ENCODE measurements around the gene TTC13.

The TTC13 gene

GRCh38 chr1:230905733-230906132 is 72.9 kb downstream of the TTC13 start:
- no peak for DNase-seq (ENCODE audit: low read depth)

DNA sequence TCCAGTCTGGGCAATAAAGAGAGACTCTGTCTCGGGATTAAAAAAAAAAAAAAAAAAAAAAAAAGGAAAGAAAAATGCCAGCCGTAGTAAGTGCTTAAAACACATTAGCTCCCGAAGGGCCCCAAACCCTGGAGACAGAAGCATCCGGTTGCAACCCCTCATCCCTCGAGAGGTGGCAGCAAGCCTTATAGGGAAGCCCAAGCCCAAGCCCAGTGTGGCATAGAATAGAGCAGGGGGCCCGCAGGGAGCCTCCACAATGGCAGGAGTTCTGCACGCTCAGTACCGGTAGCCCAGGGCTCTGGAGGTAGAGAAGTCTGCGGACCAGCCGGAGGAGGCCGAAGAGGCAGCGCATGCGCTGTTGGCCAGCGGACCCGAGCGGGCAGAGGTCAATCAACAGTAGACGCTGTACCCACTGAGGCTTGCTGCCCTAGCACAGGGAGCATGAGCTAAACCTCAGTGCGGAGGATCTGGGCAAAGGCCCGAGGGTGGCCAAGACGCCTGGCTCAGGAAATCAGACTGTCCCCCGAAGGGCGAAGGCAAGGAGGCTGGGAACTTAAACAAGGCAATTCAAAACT is 76.2 kb downstream of the TTC13 start:
- no peak for DNase-seq (ENCODE audit: low read depth)

- no peak for DNase-seq (ENCODE audit: low read depth)
These were observed 77.0 kb downstream of the TTC13 start for GRCh38 chr1:230901671-230902070.

GRCh38 chr1:230900984-230901383 is 77.7 kb downstream of the TTC13 start:
- DNase-seq (ENCODE audit: low read depth), result no peak

DNA sequence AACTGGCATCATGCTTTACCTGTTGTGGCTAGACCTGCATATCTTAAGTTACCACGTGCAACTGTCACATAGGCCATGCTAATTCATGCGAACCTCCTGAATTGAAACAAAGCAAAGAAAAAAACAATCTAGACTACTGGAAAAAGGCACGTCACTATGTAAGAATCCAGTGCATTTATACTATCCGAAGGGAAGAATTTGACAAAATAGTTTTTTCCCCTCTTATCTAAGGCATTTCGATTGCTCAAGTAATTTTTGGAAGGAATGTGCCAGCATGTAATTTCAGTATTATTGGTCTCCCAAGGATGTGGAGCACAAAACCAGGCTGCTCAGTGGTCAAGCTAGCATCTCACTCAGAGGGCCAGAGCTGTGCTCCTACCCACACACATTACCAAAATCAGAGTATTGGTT is 78.8 kb downstream of the TTC13 start:
- no peak for DNase-seq (ENCODE audit: low read depth)

DNA sequence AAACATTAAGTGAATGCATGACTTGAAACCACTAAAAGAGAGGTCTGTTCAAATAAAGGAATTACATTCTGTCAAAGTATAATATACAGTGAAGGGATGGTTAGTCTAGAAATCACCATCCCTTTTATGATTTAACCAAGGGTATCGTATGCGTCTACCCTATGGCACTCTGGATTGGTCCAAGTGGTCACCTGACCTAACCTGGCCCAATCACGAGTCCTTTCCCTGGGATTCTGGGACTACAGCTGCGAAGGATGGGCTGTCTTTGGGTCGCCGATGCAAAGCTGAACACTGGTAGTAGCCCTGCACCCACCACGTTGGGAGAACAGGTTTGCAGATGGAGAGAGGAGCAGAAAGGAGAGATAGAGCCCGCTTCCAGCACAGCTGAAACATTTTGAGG is 79.9 kb downstream of the TTC13 start:
- no peak for DNase-seq (ENCODE audit: low read depth)

DNA sequence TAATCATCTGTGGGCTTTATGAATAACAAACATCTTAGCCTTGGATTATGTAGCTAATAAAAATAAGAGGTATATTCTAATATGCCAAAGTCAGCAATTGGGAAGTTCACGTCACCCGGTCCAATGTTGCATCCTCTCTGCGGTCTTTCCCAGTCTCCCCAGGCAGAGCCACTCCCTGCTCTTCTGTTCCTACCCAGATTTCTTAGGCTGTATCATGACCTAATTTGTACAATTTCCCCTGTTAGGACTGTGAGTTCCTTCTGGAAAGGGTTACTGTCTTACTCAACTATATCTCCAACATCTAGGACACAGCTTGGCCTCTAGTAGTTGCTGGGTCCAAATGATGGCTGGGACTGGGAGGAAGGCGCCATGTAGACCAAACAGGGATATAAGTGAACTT is 80.5 kb downstream of the TTC13 start:
- DNase-seq (ENCODE audit: low read depth), result no peak

GRCh38 chr1:230896779-230897178 is 81.9 kb downstream of the TTC13 start:
- DNase-seq (ENCODE audit: low read depth), result no peak

DNA sequence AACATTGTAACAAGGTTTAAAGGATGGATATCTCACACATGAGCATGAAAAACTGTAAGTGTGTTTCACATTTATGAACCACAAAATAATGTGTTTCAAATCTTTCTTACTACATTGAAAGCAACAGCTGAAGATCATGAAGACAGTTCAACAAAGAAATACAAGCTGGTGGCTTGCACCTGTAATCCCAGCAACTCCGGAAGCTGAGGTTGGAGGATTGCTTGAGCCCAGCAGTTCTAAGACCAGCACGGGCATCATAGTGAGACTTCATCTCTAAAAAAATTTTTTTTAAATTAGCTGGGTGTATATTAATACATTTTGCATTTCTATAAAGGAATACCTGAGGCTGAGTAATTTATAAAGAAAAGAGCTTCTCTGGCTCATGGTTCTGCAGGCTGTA is 83.2 kb downstream of the TTC13 start:
- DNase-seq (ENCODE audit: low read depth), result no peak

- DNase-seq (ENCODE audit: low read depth), result no peak
These were observed 84.0 kb downstream of the TTC13 start for GRCh38 chr1:230894664-230895063.

- no peak for DNase-seq (ENCODE audit: low read depth)
These were observed 84.6 kb downstream of the TTC13 start for GRCh38 chr1:230894032-230894431.

DNA sequence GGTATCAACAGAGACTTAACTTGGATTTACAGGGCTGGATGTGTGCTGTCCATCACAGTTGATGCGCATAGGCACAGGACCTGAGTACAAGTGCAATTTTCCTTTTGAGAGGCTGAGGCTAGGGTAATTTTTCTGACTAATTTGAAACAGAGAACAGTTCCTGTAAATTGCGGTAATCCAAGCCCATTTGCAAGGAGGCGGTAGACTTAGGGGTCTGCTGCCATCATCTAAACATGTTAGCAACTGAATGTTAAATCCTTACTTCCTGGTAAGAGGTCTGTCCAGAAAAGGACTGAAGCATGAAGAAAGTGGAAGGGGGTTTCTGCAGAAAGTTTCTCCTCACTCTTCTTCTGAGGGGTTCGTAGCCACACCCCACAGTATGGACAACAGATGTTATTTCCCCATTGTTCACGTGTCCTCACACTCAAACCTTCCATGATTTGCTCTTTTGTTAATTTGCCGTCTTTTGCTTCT is 86.6 kb downstream of the TTC13 start:
- no peak for DNase-seq (ENCODE audit: low read depth)

GRCh38 chr1:230891413-230891812 is 87.2 kb downstream of the TTC13 start:
- no peak for DNase-seq (ENCODE audit: low read depth)

DNA sequence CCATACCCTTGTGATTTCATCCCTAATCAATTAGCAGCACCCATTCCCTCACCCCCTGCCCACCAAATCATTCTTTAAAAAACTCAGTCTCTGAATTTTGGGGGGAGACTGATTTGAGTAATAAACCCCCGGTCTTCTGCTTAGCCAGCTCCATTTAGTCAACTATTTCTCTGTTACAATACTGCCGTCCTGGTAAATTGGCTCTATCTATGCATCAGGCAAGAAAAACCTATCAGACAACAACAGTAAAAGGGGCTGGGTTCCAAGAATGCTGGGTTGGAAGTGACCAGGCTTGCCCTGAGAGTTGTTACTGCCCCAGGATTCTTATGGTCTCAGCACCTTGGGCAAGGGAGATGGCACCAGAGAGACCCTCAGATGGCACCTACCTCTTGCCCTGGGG is 94.0 kb downstream of the TTC13 start:
- no peak for DNase-seq (ENCODE audit: low read depth)

DNA sequence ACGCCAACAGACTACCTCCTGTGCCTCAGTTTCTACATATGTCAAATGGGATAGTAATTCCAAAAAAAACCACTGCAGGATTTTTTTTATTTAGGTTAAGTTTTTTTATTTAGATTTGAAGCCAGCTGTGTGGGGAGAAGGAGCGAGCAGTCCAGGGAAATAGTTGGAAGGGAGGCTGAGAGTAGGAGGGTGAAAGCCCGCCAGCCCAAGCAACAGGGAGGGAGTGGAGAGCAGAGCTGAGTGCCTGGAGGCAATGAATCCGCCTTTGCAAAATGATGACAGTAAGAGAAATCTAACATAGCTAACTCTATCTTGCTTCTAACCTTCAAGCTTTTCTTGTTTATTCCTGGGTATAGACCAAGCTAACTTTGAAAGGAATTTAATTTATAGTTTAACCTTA is 94.7 kb downstream of the TTC13 start:
- no peak for DNase-seq (ENCODE audit: low read depth)

- no peak for DNase-seq (ENCODE audit: low read depth)
These were observed 98.9 kb downstream of the TTC13 start for GRCh38 chr1:230879778-230880177.

DNA sequence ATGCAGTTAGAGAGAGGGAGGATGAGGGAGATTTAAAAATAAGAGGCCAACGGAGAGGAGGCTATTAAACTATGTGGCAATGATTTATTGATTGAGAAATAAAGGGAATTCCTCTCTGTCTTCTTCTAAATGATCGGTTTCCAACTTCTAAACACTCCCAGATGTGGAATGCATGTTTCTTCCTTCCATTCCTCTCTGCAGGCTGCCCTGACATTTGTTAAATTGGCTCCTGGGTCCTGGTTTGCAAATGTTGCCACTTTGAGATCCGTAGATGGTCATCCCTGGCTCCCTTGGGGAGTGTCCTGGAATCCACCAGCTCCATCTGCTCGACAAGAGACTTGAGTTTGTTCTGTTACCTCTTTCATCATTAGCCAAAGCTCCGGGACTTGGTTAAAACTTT is 100.1 kb downstream of the TTC13 start:
- no peak for DNase-seq (ENCODE audit: low read depth)

DNA sequence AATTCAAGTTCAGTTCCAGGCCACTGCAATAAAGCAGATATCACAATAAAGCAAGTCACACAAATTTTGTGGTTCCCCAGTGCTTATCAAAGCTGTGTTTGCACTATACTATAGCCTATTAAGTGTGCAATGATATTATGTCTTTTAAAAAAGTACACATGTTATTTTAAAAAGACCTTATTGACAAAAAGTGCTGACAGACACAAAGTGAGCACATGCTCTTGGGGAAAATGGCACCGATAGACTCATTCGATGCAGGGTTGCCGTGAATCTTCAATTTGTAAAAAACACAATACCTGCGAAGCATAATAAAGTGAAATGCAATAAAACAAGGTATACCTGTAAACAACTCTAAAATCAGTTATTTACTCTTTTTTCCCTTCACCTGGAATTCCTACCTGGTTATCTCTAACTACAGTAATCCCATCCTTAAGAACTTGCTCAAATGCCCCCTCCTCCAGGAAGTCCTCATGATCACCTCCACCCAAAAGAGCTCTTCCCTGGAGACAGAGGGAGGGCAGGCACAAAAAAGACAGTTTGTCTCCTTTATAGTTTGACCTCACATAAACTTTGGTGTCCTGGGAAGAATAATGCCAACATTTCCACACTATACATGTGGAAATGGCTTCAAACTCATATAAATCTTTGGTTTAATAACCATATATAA is 100.6 kb downstream of the TTC13 start:
- no peak for DNase-seq (ENCODE audit: low read depth)

DNA sequence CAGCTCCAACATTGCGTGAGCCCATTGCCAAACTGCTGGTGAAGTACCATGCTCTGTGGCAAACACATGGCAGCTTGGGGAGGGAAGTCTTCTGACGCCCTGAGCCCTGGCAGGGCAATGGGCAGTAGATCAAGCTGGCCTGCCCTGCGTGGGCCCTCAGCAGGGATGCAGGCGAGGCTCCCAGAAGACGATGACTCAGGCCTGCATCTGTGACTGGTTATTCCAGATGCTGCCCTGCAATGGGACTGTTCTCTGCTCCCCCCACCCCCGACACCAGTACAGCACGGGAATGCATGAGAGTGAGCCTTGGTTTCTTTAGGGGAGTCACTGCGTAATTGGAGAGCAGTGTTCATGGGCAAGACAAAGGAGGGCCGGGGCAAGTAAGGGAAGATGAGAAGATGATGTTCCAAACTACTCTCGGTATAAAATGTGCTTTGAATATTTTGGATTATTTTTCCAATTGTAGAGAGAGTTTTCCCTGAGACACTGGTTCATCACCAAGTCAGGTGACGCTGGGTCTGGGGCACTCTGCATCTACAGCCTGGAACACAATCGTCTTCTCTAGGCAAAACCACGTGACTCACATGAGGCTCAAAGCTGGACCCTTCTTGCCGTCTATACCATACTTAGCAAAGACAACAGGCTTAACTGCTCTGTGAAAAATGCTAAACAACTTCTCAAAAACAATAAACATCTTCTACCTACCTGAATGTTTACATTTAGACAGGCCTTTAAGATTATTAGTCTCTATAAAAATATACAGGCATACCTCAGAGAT is 101.3 kb downstream of the TTC13 start:
- DNase-seq (ENCODE audit: low read depth), result no peak

DNA sequence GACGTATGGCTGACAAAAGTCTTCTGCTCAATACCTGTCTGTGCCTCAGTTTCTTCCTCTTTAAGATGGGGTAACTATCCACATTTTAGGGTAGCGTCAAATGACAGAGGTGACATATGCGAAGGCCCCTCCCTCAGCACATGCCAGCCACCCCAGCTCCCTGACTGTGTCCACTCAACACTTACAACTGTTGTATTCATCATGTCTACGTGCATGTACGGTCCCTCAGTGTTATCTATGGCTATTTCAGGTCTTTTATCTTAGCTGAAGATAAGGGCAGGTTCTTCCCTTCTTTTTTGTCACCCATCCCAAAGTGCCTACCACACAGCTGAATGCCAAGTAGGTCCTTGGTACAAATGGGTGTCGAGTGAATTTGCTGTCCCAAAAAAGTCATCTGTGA is 102.0 kb downstream of the TTC13 start:
- no peak for DNase-seq (ENCODE audit: low read depth)

DNA sequence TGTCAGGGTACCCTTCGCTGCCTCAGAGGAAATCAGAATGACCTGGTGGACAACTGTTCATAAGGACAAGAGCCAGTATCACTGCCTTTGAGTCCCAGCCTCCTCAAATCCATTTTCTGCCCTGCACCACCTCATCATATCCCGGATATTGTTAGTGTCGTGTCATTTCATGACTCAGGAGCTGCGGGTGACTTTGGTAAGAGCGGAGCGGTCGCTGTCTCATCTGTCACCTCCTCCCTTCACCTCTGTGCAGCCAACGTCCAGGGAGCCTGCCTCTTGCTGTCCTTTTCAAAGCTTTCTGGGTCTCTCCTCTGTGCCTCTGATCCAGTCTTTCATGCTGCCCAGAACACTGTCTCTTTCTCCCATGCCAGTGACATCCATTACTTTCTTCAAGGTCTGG is 103.3 kb downstream of the TTC13 start:
- DNase-seq (ENCODE audit: low read depth), result no peak

DNA sequence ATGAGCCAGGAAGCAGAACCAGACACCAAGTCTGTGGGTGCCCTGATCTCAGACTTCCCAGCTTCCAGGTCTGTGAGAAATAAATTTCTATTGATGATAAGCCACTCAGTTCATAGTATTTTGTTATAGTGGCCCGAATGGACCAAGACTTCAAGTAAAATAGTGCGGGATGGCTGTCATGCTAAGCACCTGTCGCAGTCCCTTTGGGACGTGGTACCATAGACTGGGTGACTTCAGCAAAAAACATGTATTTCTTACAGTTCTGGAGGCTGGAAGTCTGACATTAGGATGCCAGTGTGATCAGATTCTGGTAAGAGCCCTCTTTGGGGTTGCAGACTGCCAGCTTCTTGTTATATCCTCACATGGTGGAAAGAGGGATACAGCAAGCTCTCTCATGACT is 107.7 kb downstream of the TTC13 start:
- DNase-seq (ENCODE audit: low read depth), result no peak

GRCh38 chr1:230869500-230869899 is 109.2 kb downstream of the TTC13 start:
- no peak for DNase-seq (ENCODE audit: low read depth)
